T-cell (primary cell): ENCODE measurements around the gene STK40. TPM values are rescaled to one million over a fixed set of nuclear protein-coding genes. Genes with fewer than 3 reads are reported as not detected.

Source experiments
- ATAC-seq, 4 experiments: fragments of 200-7000 bp in 3 of 4; fragments of 150-1000 bp in 1 of 4; cut with Tn5 transposase; replicated peaks in 1 of 4; 1 replicate in 3 of 4; 2 replicates in 1 of 4; pipeline ENCODE4 v1.10.0; 2021; ENCODE audit warnings: moderate library complexity in 3 of 4, mild to moderate bottlenecking in 2 of 4, moderate number of reproducible peaks in 1 of 4
- CTCF ChIA-PET, 2 donors: fragments of 300-600 bp; sonication (Branson Sonifier 250); formaldehyde crosslinking; loops; one replicate each; lab custom pipeline; 2022; ENCODE audit warnings: antibody characterized with exemption in 2 of 2; lab: Charles Lee
- POLR2A ChIA-PET, 2 donors: fragments of 300-600 bp; sonication (Branson Sonifier 250); formaldehyde crosslinking; loops; one replicate each; lab custom pipeline; 2022; ENCODE audit warnings: antibody characterized with exemption in 2 of 2; lab: Charles Lee
- DNase-seq, 35 experiments: peaks; one replicate each; pipeline versions ENCODE4 v3.0.0 to v3.0.0-alpha.2; 2013 to 2023
- H3K27ac ChIP-seq: one replicate; pipeline ENCODE4 v1.5.1; 2013; ENCODE audit warnings: low read length
- H3K27me3 ChIP-seq, 2 experiments: replicated peaks in 1 of 2; 1 replicate in 1 of 2; 2 replicates in 1 of 2; pipeline versions ENCODE4 v1.6.1 to v1.7.0; 2013; ENCODE audit warnings: low read length in 1 of 2, mixed read lengths in 1 of 2; ENCODE audit not compliant: control insufficient read depth in 2 of 2, insufficient read depth in 2 of 2; ENCODE audit errors: extremely low read depth in 1 of 2
- H3K36me3 ChIP-seq, 2 donors: 1 replicate in 1 of 2; 2 replicates in 1 of 2; pipeline versions ENCODE4 v1.6.1 to v1.7.0; 2013; ENCODE audit warnings: low read length in 1 of 2; ENCODE audit not compliant: control insufficient read depth in 2 of 2, insufficient read depth in 1 of 2; ENCODE audit errors: extremely low read depth in 1 of 2
- H3K4me1 ChIP-seq, 2 experiments: 1 replicate in 1 of 2; 2 replicates in 1 of 2; pipeline versions ENCODE4 v1.6.1 to v1.7.0; 2013; ENCODE audit warnings: low read length in 2 of 2, mixed read lengths in 1 of 2; ENCODE audit not compliant: insufficient read depth in 2 of 2, control insufficient read depth in 1 of 2; ENCODE audit errors: extremely low read depth in 1 of 2
- H3K4me3 ChIP-seq, 2 donors: 1 replicate in 1 of 2; 2 replicates in 1 of 2; pipeline versions ENCODE4 v1.5.1 to v1.7.0; 2013; ENCODE audit warnings: mild to moderate bottlenecking in 2 of 2, low read length in 1 of 2, moderate library complexity in 1 of 2; ENCODE audit not compliant: control insufficient read depth in 1 of 2; ENCODE audit errors: extremely low read depth in 1 of 2
- H3K9me3 ChIP-seq: 2 replicates; pipeline ENCODE4 v1.7.0; 2013
- H3K27ac Mint-ChIP-seq, 2 donors: one replicate each; pipeline ENCODE4 v1.8.0; 2020 to 2021; ENCODE audit warnings: mild to moderate bottlenecking in 2 of 2, mixed read lengths in 2 of 2
- H3K27me3 Mint-ChIP-seq, 2 donors: one replicate each; pipeline ENCODE4 v1.8.0; 2021 to 2022; ENCODE audit warnings: mixed read lengths in 2 of 2
- H3K36me3 Mint-ChIP-seq: one replicate; pipeline ENCODE4 v1.8.0; 2021; ENCODE audit warnings: mixed read lengths
- H3K4me1 Mint-ChIP-seq, 3 donors: one replicate each; pipeline ENCODE4 v1.8.0; 2020 to 2022; ENCODE audit warnings: mixed read lengths in 3 of 3, mild to moderate bottlenecking in 1 of 3
- H3K4me3 Mint-ChIP-seq, 3 donors: one replicate each; pipeline ENCODE4 v1.8.0; 2020 to 2022; ENCODE audit warnings: mild to moderate bottlenecking in 3 of 3, mixed read lengths in 3 of 3, moderate library complexity in 3 of 3
- H3K9me3 Mint-ChIP-seq, 3 donors: one replicate each; pipeline ENCODE4 v1.8.0; 2020 to 2022; ENCODE audit warnings: mixed read lengths in 3 of 3
- WGBS: methylation state at CpG from one replicate; pipeline ENCODE4 v1.1.5; 2013; ENCODE audit warnings: missing lambda C conversion rate; ENCODE audit not compliant: insufficient coverage; 5-methylcytosine and 5-hydroxymethylcytosine counted together
- total RNA-seq, 35 experiments: library from RNA in 6 of 35; stranded (reverse) in 6 of 35; fragments of 120-200 nt in 1 of 35; gene quantifications; one replicate each; pipeline versions ENCODE4 v1.2.1 to v1.2.4 and lab custom pipeline; 2013 to 2026

Gene STK40
- total RNA-seq, 5 donors from 2014 or later (not counting 1 experiment from before 2014, with no cell fraction given) = 29.6 to 71.1 (median 56.7) TPM

DNA sequence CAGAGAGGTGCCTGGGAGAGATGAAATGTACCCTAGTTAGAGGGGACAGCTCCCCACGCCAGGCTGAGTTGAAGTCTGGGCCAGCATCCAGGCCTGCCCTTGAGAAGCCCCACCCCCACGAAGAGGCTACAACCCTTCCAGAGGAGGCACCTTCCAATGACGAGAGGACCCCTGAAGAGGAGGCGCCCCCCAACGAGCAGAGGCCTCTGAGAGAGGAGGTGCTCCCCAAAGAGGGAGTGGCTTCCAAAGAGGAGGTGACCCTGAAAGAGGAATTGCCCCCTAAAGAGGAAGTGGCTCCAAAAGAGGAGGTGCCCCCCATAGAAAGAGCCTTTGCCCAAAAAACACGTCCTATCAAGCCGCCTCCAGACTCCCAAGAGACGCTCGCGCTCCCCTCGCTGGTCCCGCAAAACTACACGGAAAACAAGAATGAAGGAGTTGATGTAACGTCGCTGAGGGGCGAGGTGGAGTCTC is 65.4 kb downstream of the STK40 start:
- peaks cover 0 to 4% of the 10 kb centered on the region in 2 experiments for H3K27me3 ChIP-seq
- Mint-ChIP-seq H3K36me3 (no peaks in the 10 kb centered on the region), H3K4me1 (peaks cover 20 to 25% (median 25%) of the 10 kb centered on the region in 3 donors), H3K4me3 (peak overlapping the region; percentile 67 to 84 (median 74)), H3K27me3 (no peaks in the 10 kb centered on the region), H3K27ac (peak overlapping the region; percentile 37 to 56), H3K9me3 (no peaks in the 10 kb centered on the region)
- ATAC-seq (no peak), DNase-seq (peak in 1 of 35 experiments; percentile 19)
- CTCF ChIA-PET = interaction anchor here in 1 of 2 donors (1.1 kb wide), 1 partner anchor 22 kb away, joined by 3 read pairs; no protein-coding TSS in a partner anchor
- H3K9me3 ChIP-seq = no peaks in the 10 kb centered on the region
- H3K4me3 ChIP-seq = peak overlapping the region in 1 of 2 donors; percentile 39
- no peak overlapping the region for H3K27ac ChIP-seq
- peaks cover 7 to 35% of the 10 kb centered on the region in 2 experiments for H3K4me1 ChIP-seq
- POLR2A ChIA-PET = no interaction called here
- no CpG with 5 or more reads among the region's 16 CpGs for WGBS
- H3K36me3 ChIP-seq = no peaks in the 10 kb centered on the region

DNA sequence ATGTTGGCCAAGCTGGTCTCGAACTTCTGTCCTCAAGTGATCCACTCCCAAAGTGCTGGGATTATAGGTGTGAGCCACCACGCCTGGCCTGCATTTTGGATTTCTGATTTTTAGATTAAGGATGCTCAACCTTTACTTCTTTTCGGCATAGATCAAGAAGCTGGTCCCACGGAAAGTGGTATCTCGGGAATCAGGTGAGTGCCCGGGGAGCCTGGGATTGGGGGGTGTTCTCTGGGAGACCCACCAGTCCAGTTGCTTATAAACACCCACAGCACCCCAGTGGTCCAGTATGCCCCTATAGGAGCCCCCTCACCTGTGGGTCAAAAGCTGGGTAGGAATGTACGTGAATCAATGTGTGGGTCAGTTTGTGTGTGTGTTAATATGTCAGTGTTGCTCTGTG is 76.3 kb downstream of the STK40 start:
- Mint-ChIP-seq H3K4me3 (no peak overlapping the region), H3K27ac (no peak overlapping the region), H3K36me3 (no peaks in the 10 kb centered on the region), H3K27me3 (no peaks in the 10 kb centered on the region), H3K4me1 (peaks cover 7 to 18% (median 8%) of the 10 kb centered on the region in 3 donors), H3K9me3 (no peaks in the 10 kb centered on the region)
- WGBS = 98% methylated on average over 4 of the region's 7 CpGs
- Histone ChIP-seq H3K27ac (no peak overlapping the region), H3K4me1 (peaks cover 7 to 20% of the 10 kb centered on the region in 2 experiments), H3K9me3 (no peaks in the 10 kb centered on the region), H3K4me3 (no peak overlapping the region), H3K27me3 (peaks cover 0 to 7% of the 10 kb centered on the region in 2 experiments), H3K36me3 (no peaks in the 10 kb centered on the region)
- CTCF ChIA-PET = interaction anchor here in 1 of 2 donors (0.6 kb wide), 2 partner anchors 44 to 116 kb away, joined by 3 read pairs; no protein-coding TSS in a partner anchor
- no peak for DNase-seq
- ATAC-seq = no peak
- POLR2A ChIA-PET = interaction anchor here (0.6 kb wide), 2 partner anchors 14 to 15 kb away, joined by 3 read pairs; partner anchors contain the start of gene EVA1B (in 1 of the 2)

- H3K27ac ChIP-seq = no peak overlapping the region
- H3K4me3 Mint-ChIP-seq = peak overlapping the region; percentile 91 to 95 (median 92)
- CTCF ChIA-PET = no interaction called here
- peaks cover 9% of the 10 kb centered on the region for H3K36me3 Mint-ChIP-seq
- H3K9me3 ChIP-seq = no peaks in the 10 kb centered on the region
- peak overlapping the region; percentile 61 to 67 for H3K4me3 ChIP-seq
- DNase-seq = no peak
- peaks cover 7 to 18% (median 8%) of the 10 kb centered on the region in 3 donors for H3K4me1 Mint-ChIP-seq
- WGBS = 89% methylated on average over 2 of the region's 10 CpGs
- POLR2A ChIA-PET = interaction anchor here in 1 of 2 donors (0.5 to 1.0 kb wide), 2 partner anchors 217 to 1115 kb away, joined by 3 to 4 read pairs; partner anchors contain the start of gene SFPQ
- peaks cover 7 to 20% of the 10 kb centered on the region in 2 experiments for H3K4me1 ChIP-seq
- no peaks in the 10 kb centered on the region for H3K9me3 Mint-ChIP-seq
- H3K27me3 ChIP-seq = peaks cover 0 to 7% of the 10 kb centered on the region in 2 experiments
- ATAC-seq = no peak
- peaks cover 5 to 12% of the 10 kb centered on the region in 2 donors for H3K36me3 ChIP-seq
- H3K27me3 Mint-ChIP-seq = no peaks in the 10 kb centered on the region
- no peak overlapping the region for H3K27ac Mint-ChIP-seq
Observed at GRCh38 chr1:36307601-36308330, 78.0 kb downstream of the STK40 start.

DNA sequence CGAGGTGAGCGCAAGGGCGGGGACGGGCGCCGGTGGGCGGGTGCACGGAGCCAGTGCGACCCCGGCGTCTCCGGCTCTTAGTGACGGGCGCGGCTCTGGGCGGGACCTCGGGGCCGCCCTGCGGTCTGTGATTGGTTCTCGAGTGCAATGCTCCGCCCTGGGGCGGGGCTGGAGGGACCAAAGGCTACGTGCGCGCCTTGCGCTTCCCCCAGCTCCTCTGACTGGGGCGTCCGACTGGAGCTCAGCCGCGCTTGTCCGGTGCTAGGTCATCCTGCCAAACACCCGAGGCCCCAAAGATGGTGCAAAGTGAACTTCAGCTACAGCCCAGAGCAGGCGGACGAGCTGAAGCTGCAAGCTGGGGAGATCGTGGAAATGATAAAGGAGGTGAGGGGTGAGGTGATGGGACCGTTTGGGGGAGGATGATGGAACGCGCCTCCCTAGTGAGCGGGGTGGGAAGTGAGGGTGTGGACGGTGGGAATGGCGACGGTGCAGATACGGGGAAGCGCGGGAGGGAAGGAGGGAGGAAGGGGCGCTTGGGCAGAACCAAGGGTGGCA is 78.7 kb downstream of the STK40 start:
- CTCF ChIA-PET = interaction anchor here (0.6 to 1.2 kb wide), 4 partner anchors 17 to 82 kb away, joined by 3 to 5 read pairs (median 3); no protein-coding TSS in a partner anchor
- H3K36me3 ChIP-seq = peaks cover 5 to 20% of the 10 kb centered on the region in 2 donors
- H3K9me3 ChIP-seq = no peaks in the 10 kb centered on the region
- Mint-ChIP-seq H3K27ac (peak overlapping the region; percentile 83 to 84), H3K36me3 (peaks cover 16% of the 10 kb centered on the region), H3K4me3 (peak overlapping the region; percentile 91 to 95 (median 92)), H3K27me3 (no peaks in the 10 kb centered on the region), H3K9me3 (no peaks in the 10 kb centered on the region), H3K4me1 (peaks cover 7 to 18% (median 8%) of the 10 kb centered on the region in 3 donors)
- WGBS = under 1% methylated on average over 43 of the region's 46 CpGs
- peak; percentile 83 to 96 (median 90) for DNase-seq
- H3K4me1 ChIP-seq = peaks cover 7 to 20% of the 10 kb centered on the region in 2 experiments
- peak; percentile 98 to 99 (median 98) for ATAC-seq
- H3K27me3 ChIP-seq = peaks cover 0 to 7% of the 10 kb centered on the region in 2 experiments
- H3K4me3 ChIP-seq = peak overlapping the region; percentile 61 to 67
- peak overlapping the region; percentile 24 for H3K27ac ChIP-seq
- POLR2A ChIA-PET = interaction anchor here in 1 of 2 donors (0.5 to 1.0 kb wide), 3 partner anchors 16 to 1114 kb away, joined by 3 to 4 read pairs (median 4); partner anchors contain the start of genes EVA1B and SFPQ

GRCh38 chr1:36306210-36306901 is 79.4 kb downstream of the STK40 start, which contains the start of gene SH3D21:
Gene SH3D21 (plus strand): TSS chr1:36306368. CDS start chr1:36306421, 53 bp downstream.
- H3K9me3 Mint-ChIP-seq = no peaks in the 10 kb centered on the region
- DNase-seq (peak in 25 of 35 experiments; percentile 27 to 63 (median 41)), ATAC-seq (peak; percentile 47 to 55 (median 50))
- peak within 1 kb of the TSS; percentile 61 to 67 for H3K4me3 ChIP-seq
- peaks cover 7 to 18% (median 8%) of the 10 kb centered on the region in 3 donors for H3K4me1 Mint-ChIP-seq
- H3K4me3 Mint-ChIP-seq = peak within 1 kb of the TSS; percentile 91 to 95 (median 92)
- H3K27ac ChIP-seq = peak within 1 kb of the TSS; percentile 47
- no peaks in the 10 kb centered on the region for H3K9me3 ChIP-seq
- H3K4me1 ChIP-seq = peaks cover 7 to 20% of the 10 kb centered on the region in 2 experiments
- 4% methylated on average over 61 of the region's 65 CpGs for WGBS
- ChIA-PET CTCF (interaction anchor here (0.6 to 1.3 kb wide), 6 partner anchors 16 to 81 kb away, joined by 3 to 5 read pairs (median 3); no protein-coding TSS in a partner anchor), POLR2A (interaction anchor here (0.5 to 0.6 kb wide), 2 partner anchors 17 to 78 kb away, joined by 4 read pairs; partner anchors contain the start of gene EVA1B (in 1 of the 2))
- H3K27me3 Mint-ChIP-seq = no peaks in the 10 kb centered on the region
- peaks cover 0 to 7% of the 10 kb centered on the region in 2 experiments for H3K27me3 ChIP-seq
- H3K27ac Mint-ChIP-seq = peak within 1 kb of the TSS; percentile 83 to 84
- H3K36me3 ChIP-seq = peaks cover 5 to 26% of the 10 kb centered on the region in 2 donors
- H3K36me3 Mint-ChIP-seq = peaks cover 17% of the 10 kb centered on the region
